Daoy (cell line): ENCODE results near the gene NDUFAF5. TPM values are rescaled to one million over a fixed set of nuclear protein-coding genes. Genes with fewer than 3 reads are reported as not detected.
A peak's percentile ranks its signal among the peaks of the same experiment; 100 is the strongest.

Experiments used
- DNase-seq: peaks from one replicate; pipeline ENCODE4 v3.0.0-alpha.2; 2015; ENCODE audit warnings: low read depth
- total RNA-seq: library from RNA; depleted of rRNA; stranded (reverse); fragments of >200 nt; shearing (Covaris generic); gene quantifications from 2 replicates; pipeline ENCODE4 v1.2.3, GENCODE V29; 2014

Gene NDUFAF5
- total RNA-seq, 1 experiment from 2014 or later = 27.4 TPM

- DNase-seq = no peak
Measured at GRCh38 chr20:13821876-13822275, 37.0 kb downstream of the NDUFAF5 start.

DNA sequence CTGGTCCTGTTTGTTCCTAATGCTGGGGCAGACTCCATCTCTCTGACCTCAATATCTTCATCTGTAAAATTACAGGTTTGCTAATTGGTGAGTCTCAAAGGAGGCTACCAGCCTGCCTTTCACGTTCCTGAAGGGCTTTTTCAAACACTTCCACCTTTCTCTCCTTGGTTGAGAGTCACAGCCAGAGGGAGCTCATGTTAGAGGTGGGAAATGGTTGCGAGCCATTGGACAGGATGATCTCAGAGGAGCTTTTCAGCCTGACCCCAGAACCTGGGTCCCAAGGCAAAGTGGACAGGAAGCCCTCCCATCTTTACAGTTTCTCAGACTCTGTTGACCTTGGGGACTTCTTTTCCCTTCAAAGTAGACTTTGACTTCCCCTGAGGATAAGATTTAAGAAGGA lies 37.6 kb downstream of the NDUFAF5 start:
- DNase-seq = no peak

- no peak for DNase-seq
Measured at GRCh38 chr20:13824459-13824858, 39.6 kb downstream of the NDUFAF5 start.

- no peak for DNase-seq
Measured at GRCh38 chr20:13825465-13825864, 40.6 kb downstream of the NDUFAF5 start.

- DNase-seq = no peak
Measured at GRCh38 chr20:13831476-13831875, 46.6 kb downstream of the NDUFAF5 start.

DNA sequence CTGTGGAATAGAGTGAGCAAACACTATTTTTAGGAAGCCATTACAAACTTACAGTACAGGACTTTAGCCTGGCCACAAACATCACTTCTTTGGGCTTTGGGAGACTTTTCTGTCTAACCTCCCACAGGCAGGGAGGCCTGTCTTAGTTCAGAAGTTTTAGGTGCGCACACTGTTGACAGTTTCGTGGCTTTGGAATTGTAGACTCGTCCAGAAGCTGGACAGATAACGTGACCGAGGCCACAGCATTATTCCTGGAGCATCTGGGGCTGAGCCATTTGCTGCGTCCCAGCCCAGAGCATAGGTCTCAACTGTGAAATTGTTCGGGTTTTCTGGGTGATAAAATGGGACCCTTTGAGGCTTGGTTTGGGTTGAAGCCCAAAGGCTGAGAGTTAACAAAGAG lies 53.8 kb downstream of the NDUFAF5 start:
- DNase-seq = no peak

DNA sequence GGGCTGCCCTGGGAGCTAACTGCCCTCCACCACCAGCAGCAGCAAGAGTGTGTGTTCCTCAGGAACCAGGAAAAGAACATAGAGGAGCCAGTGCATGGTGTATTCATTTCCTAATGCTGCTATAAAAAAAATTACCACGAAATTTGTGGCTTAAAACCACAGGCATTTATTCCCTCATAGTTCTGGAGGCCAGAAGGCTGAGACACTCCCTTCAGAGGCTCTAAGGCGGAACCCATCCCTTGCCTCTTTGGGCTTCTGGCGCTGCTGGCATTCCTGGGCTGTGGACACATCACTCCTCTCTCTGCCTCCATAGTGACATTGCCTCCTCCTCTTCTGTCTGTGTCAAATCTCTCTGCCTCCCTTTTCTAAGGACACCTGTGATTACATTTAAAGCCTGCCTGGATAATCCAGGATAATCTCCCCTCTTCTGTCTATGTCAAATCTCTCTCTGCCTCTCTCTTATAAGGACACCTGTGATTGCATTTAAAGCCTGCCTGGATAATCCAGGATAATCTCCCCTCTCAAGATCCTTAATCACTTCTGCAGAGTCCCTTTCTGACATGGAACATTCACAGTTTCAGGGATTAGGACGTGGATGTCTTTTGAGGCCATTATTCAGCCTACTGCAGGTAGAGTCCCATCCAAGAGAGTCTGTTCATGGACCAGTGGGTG lies 54.7 kb downstream of the NDUFAF5 start:
- peak; percentile 20 for DNase-seq

DNA sequence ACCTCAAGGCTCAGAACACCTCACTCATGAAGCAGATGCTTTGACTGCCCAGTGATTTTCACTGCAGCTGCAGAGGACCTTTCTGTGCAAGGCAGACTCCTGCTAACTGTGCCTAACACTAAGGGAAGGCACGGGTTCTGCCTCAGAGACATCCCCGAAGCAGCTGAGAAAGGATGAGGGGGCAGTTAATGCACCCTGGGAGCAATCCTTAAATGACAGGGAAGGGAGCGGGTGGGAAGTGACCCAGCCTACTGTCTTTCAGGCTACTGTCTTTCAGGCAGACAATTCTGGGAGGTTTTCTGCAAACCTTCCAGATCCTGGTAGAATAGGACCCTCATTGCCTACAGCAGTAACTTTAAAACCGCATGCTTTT lies 55.3 kb downstream of the NDUFAF5 start:
- no peak for DNase-seq

GRCh38 chr20:13841206-13841605 lies 56.4 kb downstream of the NDUFAF5 start:
- DNase-seq = no peak

DNA sequence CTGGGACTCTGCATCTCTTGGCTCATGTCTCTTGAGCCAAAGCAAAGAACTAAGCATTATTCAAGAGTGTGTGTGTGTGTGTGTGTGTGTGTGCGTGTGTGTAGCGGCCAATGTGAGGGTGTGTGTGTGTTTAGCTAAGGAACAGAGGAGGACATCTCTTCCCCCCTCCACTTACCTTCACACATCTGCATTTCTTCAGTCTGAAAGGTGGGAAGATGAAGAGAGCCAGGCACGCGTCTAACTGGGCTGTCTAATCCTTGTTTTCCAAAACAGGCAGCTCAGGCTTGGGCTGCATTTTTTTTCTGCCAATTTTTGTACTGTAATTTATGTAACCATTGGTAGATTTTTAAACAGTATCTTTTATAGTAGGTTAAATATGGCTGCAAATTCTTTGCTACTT lies 59.5 kb downstream of the NDUFAF5 start:
- no peak for DNase-seq

DNA sequence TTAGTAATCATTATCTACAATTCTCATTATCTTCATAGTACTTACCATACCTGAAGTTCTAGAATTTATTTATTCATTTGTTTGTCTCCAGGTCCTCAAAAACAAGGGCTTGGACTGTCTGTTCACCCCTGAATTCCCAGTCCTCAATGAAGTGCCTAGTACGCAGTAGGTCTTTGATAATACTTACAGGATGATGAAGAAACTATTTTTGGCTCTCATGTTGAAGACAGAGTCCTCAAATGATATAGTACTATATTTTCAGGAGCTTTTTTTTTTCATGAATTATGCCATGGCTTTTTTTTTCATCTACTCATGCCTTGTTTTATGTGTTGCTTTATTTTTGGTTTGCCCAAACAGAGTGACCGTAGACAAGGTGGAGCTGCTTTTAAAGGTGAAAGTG lies 66.5 kb downstream of the NDUFAF5 start:
- no peak for DNase-seq

DNA sequence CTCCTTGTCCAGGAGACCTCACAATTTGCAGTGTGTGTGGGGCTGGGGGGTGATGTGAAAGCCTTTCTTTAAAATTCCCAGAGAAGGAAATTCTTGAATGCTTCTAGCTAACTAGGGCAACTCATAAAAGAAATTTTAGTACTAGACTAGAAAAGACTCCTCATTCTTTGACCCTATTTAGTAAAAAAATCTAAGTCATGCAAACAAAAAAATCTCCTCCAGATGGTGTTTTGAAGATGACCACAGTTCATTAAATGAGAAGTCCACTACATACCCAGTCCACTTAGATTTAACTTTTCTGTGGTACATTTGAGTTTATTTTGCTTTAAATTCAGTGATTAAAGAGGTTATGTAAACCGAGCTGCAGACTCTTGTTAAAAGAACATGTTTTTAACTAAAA lies 67.5 kb downstream of the NDUFAF5 start:
- DNase-seq = no peak

DNA sequence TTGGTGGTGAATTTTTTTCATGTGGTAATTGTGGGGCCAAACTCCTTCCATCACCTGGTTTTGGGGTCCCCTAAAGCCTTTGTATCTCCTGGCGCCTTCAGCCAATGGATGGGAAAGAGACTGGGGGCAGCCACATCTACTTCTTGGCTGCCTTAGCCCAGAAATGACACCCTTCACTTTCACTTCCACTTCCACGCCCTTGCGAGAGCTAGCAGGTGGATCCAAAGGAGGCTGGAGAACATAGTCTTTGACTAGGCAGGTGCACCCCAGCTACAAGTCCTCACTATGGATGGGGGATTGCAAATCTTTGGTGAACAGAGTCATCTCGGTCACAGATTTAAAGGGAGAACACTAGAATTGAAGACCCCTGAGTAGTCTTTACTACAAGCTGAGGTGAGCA lies 70.8 kb downstream of the NDUFAF5 start:
- no peak for DNase-seq

DNA sequence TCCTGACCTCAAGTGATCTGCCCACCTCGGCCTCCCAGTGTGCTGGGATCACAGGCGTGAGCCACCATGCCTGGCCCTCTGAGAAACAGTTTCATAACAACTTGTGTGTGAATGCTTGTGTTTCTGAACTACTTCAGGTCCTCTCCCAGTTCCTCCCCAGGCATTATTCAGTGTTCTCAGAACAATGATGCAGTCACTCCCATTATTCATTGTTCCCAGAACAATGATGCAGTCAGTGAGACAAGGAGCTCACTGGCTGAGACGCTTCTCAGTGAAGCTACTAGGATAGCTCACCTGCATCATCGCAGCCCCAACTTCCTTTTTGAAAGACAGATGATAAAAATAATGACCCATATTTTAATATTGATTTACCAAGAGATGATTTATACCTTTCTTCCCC lies 71.5 kb downstream of the NDUFAF5 start:
- no peak for DNase-seq

- no peak for DNase-seq
Measured at GRCh38 chr20:13857304-13857703, 72.5 kb downstream of the NDUFAF5 start.

GRCh38 chr20:13857961-13858360 lies 73.1 kb downstream of the NDUFAF5 start:
- DNase-seq = no peak

DNA sequence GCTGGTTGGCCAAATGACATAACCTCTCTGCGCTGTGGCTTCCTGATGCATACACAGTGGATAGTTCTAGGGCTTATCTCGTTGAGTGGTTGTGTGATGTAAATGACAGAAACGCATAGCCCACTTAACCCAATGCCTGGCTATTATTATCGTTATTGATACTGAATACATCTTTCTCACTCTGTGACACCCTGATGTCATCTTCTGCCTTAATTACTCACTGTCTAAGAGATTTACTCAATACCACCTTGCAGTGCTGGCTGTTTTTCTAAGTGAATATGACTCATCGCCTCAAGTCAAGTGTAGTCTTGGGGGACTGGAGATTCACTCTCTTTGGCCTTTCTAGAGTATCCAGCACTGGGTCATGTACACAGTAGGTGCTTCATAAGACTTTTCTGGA lies 73.6 kb downstream of the NDUFAF5 start:
- no peak for DNase-seq

GRCh38 chr20:13858871-13859270 lies 74.0 kb downstream of the NDUFAF5 start:
- DNase-seq = no peak

DNA sequence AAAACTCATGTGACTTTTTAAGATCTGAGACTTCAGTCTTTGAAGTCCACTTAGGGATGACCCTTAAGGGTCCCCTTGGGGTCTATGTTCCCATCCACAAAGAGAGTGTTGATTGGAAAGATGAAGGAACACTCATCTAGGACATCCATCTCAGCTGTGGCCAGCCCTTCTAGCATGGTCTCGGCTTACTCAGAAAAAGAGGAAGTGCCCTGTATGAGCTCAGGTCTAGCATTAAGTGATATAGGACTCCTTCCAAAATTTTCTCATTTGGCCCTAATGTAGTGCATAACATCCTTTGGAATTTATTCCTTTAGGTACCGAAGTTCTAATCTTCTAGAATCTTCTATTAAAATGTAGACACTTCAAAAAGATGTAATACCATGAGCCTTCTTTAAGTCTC lies 77.4 kb downstream of the NDUFAF5 start:
- no peak for DNase-seq

DNA sequence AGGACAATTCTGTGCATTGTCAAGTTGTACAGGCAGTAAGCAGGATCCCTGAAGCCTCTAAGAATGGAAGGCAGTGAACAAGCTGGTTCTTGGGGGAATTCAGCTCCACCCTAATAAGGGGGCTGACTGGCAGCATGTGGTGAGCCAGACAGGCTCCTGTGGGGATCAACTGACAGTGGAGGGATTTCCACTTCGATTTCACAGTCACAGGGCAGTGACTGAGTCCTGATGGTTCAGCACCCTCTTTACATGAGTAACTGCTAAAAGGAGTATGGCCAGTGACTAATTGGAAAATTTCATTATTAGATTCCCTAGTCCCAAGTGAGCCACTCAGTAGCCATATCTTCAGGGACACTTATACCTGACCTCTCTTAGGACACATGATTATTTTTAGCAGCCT lies 78.4 kb downstream of the NDUFAF5 start:
- DNase-seq = no peak

DNA sequence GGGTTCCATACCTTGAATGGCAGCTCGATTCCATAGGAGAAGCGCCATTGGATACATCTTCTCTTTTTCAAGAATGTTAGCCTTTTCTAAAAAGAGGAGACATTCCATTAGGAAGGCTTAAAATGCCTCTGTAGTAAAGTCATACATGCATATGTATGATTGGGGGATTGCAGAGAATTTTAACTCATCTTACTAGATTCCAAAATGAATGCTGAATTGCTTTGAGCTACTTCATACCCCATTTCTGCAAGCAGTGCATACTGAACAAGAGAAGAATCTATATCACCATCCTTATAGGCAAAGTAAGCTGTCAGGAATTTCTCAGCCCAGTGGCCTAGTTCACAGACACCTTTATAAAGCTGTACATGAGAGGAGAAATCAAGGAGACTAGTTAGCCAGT lies 80.3 kb downstream of the NDUFAF5 start:
- no peak for DNase-seq

GRCh38 chr20:13865791-13866351 lies 81.0 kb downstream of the NDUFAF5 start:
- no peak for DNase-seq

GRCh38 chr20:13868331-13868730 lies 83.5 kb downstream of the NDUFAF5 start:
- DNase-seq = peak; percentile 4

- no peak for DNase-seq
Measured at GRCh38 chr20:13870170-13870748, 85.4 kb downstream of the NDUFAF5 start.
